ENCODE results near the gene LHX6.

LHX6 gene

GRCh38 chr9:122234022-122234748 is 5.4 kb upstream of the LHX6 start:
- peak; percentile 38 for DNase-seq

GRCh38 chr9:122232796-122233306 is 4.1 kb upstream of the LHX6 start:
- no peak for DNase-seq

- DNase-seq = peak; percentile 43
Observed at GRCh38 chr9:122229485-122229837, 704 bp upstream of the LHX6 start.

DNA sequence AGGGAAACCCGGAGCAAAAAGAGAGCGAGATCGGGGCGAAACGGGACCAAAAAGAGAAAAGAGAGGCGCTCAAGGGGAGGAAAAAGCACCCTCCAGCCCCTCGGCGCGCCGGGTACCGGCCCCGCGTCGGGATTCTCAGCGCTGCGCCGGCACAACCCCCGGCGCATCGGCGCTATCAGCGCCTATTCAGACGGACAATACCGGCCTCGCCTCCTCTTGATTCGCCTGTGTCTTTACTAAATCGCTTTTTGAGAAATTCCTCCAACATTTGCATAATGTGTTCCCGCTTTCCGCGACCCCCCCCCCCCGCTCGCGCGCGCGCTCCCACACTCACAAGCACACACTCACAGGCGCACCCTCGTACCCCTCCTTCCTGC is 578 bp downstream of the LHX6 start:
- DNase-seq = peak; percentile 50

DNA sequence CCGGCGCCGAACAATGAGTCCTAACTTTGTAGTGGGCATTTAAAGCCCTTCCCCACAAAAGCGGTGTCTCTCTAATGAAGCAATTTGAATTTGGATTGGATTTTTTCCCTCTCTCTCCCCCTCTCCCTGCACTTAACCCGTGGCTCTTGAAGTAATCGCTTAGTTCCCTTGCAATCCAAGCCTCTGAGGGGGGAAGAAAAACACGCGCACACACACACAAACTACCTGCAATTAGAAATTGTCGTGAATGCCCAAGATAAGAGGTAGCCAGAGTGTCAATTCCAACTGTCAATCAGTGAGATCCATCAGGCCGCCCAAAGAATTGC is 1.2 kb downstream of the LHX6 start:
- no peak for DNase-seq

DNA sequence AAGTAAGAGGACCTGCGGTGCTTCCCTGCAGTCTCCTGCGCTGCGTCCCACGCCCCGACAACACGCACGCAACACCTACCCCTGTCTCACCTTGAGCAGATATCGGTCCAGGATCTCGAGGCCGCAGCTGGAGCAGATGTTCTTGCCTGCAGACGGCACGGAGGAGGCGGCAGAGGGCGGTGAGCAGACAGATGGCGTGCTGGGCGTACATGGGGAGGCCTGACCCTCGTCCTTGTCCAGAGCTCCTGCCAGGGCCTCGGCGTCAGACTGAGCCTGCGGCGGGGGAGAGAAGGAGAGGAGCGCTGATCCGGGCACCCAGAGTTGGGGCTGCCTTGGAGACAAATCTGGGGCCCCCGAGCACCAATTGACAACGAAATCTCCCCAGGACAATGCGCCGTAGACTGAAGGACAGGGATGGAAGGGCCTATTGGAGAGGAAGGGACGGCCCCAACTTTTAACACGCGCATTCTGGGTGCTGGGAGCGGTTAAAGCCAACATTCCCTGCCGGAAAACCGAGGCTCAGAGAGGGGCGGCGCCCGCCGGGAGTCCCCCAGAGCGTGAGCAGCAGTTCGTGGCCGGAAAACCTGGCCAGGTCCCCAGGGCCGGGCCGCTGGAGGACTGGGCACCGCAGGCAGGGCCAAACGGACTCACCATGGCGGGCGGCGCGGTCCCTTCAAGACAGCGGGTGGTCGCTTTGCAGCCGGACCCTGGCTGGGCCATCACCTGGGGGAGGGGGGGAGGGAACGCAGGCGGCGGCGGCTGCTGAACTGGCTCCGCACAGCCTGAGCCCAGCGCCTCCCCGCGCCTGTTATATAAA is 1.8 kb downstream of the LHX6 start:
- peak; percentile 66 for DNase-seq

- DNase-seq = peak; percentile 42
Observed at GRCh38 chr9:122226142-122226757, 2.5 kb downstream of the LHX6 start.

DNA sequence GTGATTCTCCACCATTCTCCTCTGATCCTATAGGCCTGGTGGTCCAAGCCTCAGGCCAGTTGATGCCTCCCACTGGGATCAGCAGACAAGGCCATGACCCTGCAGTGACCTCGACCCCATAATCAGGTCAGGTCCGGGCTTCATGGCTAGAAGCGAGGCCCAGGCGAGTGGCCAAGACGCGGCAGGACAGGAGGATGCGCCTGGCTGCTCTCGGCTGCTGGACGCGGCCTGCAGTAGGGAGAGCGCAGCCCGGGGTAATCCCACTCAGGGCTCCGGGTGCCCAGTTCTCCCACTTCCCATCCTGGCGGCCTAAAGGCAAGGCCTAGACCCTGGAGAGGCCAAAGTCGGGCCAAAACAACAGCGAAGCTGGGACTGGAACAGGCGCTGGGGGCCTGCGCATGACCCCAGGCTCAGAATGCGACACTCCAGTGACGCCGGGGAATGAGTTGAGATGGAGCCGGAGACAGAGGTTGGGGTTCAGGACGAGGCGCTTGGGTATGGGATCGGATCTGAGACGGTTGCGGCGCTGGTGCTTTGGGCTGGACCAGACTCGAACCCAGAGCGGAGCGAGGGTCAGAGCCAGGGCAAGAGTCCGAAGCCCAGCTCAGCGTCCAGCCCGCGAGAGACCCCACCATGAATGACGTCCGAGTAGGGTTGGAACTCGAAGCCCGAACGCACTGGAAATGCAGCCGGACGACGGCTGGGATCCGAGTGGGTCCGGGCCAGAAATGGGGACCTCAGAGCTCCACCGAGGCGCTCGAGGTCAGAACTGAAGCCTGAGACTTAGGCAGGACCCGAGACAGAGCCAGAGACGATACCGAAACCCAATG is 3.2 kb downstream of the LHX6 start:
- DNase-seq = peak; percentile 43

GRCh38 chr9:122223435-122223834 is 5.3 kb downstream of the LHX6 start:
- DNase-seq = peak; percentile 23

- peak; percentile 31 for DNase-seq
Observed at GRCh38 chr9:122222791-122223190, 6.0 kb downstream of the LHX6 start.

DNA sequence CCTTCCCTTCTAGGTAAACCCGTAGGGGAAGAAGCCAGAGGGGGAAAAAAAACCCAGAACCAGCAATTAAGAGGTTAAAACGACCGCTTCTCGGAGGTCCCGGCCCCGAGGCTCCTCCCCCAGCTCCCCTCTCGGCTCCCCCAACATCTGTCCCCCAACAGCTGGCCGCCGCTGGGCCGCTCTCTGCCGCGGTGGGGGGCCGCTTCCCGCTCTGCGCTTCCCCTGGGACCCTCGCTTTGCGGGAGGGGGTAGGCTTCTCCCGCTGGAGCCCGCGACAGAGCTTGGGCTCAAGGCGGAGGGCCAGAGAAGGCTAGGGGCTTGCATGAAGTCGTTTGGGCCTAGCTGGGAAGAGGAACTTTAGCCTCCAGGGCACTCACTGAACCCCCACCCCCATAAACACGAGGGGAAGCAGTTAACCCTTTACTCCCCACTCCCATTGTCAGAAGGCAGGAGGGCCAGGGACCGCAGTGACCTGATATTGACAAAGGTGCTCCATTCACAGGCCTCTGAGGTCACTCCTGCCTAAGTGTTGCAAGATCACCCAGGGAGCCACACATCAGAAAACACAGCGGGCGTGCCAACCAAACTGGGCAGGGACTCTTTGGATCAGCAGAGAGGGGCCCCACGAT is 7.5 kb downstream of the LHX6 start:
- DNase-seq = peak; percentile 55

- DNase-seq = peak; percentile 40
Observed at GRCh38 chr9:122220673-122221182, 8.0 kb downstream of the LHX6 start.

- peak; percentile 66 for DNase-seq
Observed at GRCh38 chr9:122219856-122220672, 8.7 kb downstream of the LHX6 start.

GRCh38 chr9:122218935-122219855 is 9.6 kb downstream of the LHX6 start:
- peak; percentile 62 for DNase-seq

DNA sequence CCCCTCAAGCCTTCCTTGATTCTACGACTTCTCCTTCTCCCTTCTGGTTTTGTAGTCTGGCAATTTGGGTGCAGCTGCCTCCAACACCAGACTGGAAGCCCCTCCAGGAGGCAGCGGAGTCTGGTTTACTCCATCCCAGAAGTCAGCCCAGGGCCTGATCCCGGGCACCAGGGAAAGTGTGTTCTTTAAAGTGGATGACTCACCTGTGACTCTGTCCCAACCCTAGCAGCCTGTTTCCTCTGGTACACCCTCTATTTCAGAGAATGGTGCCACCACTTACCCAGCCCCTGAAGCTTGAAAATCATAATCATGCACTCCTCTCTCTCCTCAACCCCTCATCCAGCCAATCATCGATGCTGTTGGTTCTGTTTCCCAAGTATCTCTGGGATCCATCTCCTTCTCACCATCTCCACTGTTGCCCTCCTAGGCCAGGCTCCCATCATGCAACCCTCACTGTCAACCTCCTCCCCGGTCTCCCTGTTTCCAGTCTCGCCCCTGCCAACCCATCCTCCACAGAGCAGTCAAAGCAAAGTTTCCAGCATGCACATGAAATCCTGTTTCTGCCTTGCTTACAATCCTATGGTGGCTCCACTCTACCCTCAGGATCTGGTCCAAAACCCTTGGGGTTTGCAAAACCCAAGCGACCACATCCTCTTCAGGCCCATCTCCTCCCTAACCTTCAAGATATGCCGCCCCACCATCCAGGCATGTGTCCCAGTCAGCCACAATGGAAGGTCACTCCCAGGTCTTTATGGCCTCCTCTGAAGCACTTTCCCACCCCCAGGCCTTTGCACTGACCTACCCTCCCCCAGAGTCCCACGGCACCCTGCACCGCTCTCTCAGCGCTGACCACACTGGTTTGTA is 10.5 kb downstream of the LHX6 start:
- no peak for DNase-seq

DNA sequence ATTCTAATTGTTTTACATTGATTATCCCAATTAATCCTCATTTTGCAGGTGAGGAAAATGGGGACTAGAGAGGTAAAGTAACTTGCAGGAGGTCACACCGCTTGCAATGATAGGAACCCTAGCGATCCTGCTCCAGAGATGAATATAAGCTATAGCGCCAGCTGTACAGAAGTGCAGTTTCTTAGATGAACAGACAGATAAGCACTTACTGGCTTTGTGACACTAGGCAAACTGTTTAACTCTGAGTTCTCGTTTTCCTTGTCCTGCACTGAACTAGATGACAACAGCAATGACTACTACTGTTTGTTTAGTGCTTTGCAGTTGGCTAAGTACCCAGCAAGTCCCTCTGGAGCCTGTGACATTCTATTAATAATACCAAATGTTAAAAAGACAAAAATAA is 11.1 kb downstream of the LHX6 start:
- DNase-seq = no peak

DNA sequence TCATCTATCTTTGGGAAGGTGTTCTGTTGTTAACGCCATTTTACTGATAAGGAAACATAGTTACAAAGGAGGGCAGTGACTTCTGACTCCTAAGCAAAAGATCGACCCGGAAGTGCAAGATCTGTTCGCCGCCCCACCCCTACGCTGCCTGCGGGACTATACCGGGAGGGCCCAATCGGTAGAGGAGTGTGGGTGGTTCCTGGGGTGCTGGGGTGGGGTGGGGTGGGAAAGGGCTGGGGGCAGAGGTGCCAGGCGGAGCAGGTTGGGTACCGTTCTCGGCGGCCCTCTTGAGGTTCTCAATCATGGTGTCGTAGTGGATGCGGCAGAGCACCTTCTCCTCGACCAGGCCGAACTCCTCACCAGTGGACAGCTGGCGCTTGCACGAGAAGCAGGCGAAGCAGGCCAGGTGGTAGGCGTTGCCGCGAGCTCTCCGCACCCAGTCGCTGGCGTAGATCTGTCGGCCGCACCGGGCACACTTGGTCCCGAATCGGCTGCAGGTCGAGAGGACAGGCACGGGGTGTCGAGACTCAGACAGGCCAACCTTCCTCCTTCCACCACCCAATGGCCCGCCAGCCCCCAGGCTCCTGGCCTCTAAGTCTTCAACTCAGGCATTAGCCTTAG is 11.8 kb downstream of the LHX6 start:
- DNase-seq = no peak

DNA sequence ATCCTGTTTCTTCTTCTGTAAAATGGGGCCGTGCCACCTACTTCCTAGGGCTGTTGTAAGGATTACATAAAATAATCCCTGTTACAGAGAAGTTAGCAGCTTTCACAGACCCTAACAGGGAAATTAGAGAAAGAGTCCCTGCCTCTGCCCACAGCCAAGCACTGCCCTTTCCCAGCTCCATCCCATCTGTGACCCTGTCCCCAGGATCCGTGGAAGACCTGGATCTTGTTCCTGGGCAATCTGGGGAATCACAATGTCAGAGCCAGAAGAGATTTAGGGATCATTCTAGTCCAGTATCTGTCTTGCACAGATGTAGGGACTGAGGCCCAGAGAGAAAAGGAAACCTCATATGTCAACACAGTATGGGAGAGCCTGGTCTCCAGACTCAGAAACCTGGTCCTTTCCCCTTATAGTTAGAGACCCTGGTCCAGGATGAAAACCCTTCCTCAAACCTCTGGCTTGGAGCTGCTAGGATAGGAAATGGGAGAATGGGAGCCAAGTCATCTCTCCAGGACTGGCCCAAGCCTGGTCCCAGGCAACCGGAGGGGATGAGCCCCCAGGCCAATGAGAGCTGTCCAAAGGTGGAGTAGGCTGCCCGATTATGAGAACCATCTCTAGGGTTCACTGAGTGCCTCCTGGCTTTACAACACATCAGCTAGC is 12.5 kb downstream of the LHX6 start:
- DNase-seq = no peak
